HG03520 (cell line): ENCODE measurements around the gene ZNF630.
"Not testable (repeated sequence)": the region's sequence is repeated elsewhere in the genome, so short reads cannot be mapped to it uniquely, and the experiment has no call there.

Experiments used
- ATAC-seq: cut with Tn5 transposase; IDR thresholded peaks from one replicate; pipeline ENCODE4 v1.9.1; 2021; ENCODE audit warnings: mild to moderate bottlenecking, moderate library complexity; ENCODE audit not compliant: unreplicated experiment

Gene ZNF630

GRCh38 chrX:48030237-48030636 lies 41.2 kb downstream of the ZNF630 start:
- no peak for ATAC-seq

- no peak for ATAC-seq
Measured at GRCh38 chrX:48028091-48028490, 43.3 kb downstream of the ZNF630 start.

DNA sequence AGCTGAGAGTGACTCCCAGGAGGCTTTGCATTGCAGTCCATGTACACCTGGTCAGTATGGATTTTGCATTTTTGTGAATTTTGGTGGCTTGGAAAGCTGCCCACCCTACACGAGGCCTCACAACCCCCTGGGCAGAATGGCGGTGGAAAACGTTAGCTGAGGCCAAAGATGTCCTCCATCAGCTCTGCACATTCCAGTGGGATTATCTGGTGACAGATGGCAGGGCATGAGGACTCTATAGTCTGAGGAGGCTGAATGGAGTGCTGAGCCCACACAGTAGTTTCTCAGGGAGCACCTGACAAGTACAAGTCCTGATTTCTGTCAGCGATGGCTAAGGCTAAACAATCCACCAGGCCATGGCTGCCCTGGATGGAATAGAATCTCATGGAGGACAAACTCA lies 43.9 kb downstream of the ZNF630 start:
- not testable (repeated sequence) for ATAC-seq

GRCh38 chrX:48025561-48025960 lies 45.9 kb downstream of the ZNF630 start:
- no peak for ATAC-seq

DNA sequence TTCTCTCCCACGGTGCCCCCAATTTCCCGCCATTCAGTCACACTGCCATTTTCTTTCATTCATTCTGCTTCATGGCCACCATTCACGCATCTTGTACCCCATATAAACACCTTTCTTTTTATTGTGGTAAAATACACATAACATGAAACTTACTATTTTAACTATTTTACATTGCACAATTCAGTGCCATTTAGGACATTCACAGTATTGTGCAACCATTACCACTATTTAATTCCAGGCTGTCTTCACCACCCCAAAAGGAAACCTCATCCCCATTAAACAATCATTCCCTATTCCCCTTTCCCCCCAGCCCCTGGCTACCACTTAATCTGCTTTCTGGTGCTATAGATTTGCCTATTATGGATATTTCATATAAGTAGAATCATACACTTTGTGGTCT lies 48.7 kb downstream of the ZNF630 start:
- no peak for ATAC-seq

DNA sequence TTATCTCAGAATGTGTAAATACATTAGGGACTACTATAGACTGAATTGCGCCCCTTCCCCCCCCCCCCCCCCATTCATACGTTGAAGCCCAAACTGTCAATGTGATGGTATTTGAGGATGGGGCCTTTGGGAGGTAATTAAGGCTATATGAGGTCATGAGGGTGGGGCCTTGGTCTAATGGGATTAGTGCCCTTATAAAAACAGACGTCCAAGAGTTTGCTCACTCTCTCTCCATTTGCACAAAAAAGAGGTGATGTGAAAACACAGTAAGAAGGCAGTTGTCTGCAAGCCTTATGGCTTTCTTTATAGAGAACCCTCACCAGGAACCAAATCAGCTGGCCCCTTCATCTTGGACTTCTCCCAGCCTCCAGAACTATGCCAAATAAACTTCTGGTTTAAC lies 49.3 kb downstream of the ZNF630 start:
- no peak for ATAC-seq

GRCh38 chrX:48021026-48021900 lies 50.2 kb downstream of the ZNF630 start:
- no peak for ATAC-seq

- not testable (repeated sequence) for ATAC-seq
Measured at GRCh38 chrX:48020472-48020871, 51.0 kb downstream of the ZNF630 start.

GRCh38 chrX:48019892-48020291 lies 51.5 kb downstream of the ZNF630 start:
- not testable (repeated sequence) for ATAC-seq

GRCh38 chrX:48016583-48017310 lies 54.7 kb downstream of the ZNF630 start:
- not testable (repeated sequence) for ATAC-seq

- not testable (repeated sequence) for ATAC-seq
Measured at GRCh38 chrX:48009445-48009960, 61.9 kb downstream of the ZNF630 start.
